ENCODE measurements around the gene PDXP.

DNA sequence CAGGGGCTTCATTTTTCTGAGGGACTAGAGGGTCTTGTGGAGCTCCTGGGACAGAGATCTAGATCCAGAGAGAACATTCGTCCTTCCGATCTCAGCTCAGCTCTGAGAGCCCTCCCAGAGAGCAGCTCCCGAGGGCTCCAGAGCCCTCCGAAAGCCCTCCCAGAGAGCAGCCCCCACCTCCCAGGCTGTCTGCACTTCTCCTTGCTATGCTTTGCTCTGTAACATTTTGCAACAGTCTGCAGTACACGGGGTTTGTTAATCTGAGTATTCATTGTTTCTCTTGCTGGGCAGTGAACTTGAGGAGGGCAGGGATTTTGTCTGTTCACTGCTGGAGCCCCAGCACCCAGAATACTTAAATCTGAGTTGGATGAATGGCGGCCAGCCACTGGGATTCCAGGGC is 47.3 kb upstream of the PDXP start:
- TF ChIP-seq, protein P1, sequence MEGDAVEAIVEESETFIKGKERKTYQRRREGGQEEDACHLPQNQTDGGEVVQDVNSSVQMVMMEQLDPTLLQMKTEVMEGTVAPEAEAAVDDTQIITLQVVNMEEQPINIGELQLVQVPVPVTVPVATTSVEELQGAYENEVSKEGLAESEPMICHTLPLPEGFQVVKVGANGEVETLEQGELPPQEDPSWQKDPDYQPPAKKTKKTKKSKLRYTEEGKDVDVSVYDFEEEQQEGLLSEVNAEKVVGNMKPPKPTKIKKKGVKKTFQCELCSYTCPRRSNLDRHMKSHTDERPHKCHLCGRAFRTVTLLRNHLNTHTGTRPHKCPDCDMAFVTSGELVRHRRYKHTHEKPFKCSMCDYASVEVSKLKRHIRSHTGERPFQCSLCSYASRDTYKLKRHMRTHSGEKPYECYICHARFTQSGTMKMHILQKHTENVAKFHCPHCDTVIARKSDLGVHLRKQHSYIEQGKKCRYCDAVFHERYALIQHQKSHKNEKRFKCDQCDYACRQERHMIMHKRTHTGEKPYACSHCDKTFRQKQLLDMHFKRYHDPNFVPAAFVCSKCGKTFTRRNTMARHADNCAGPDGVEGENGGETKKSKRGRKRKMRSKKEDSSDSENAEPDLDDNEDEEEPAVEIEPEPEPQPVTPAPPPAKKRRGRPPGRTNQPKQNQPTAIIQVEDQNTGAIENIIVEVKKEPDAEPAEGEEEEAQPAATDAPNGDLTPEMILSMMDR (conservative IDR thresholded peaks at IDR 0.05; ENCODE audit: low read depth, low read length): no peak
- no peak for TF ChIP-seq EZH2phosphoT487 (IDR thresholded peaks at IDR 0.05; ENCODE audit: borderline replicate concordance, low read length)

Data from PC-3 (cell line).